NCI-H345 treated with DMSO at 0.1 percent for 48 hours (cell line): ENCODE results near the gene PITPNM1.
"Not testable (repeated sequence)": the region's sequence is repeated elsewhere in the genome, so short reads cannot be mapped to it uniquely, and the experiment has no call there.

ENCODE experiments used
- DNase-seq: peaks from one replicate; lab custom pipeline; 2025; ENCODE audit not compliant: unreplicated experiment; lab: John Stamatoyannopoulos, UW

Gene PITPNM1

DNA sequence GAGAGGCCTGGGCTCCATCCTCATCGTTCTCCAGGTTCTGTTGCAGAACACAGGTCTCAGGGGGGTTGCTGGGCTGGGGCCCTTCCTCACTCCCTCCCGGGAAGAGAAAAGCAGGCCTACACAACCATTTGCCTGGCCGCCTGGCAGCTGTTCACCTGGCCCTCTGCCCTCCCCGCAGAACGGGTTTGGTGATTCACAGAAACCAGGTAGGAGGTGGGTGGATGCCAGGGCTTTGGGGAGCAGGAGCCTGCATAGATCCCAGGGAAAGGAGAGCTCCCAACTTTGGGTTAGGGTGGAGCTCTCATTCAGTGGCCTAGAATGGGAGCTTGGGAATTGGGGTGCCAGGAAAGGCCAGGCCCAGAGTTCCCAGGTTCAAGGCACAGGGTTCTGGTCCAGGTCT, 37.1 kb downstream of the PITPNM1 start:
- no peak for DNase-seq

DNA sequence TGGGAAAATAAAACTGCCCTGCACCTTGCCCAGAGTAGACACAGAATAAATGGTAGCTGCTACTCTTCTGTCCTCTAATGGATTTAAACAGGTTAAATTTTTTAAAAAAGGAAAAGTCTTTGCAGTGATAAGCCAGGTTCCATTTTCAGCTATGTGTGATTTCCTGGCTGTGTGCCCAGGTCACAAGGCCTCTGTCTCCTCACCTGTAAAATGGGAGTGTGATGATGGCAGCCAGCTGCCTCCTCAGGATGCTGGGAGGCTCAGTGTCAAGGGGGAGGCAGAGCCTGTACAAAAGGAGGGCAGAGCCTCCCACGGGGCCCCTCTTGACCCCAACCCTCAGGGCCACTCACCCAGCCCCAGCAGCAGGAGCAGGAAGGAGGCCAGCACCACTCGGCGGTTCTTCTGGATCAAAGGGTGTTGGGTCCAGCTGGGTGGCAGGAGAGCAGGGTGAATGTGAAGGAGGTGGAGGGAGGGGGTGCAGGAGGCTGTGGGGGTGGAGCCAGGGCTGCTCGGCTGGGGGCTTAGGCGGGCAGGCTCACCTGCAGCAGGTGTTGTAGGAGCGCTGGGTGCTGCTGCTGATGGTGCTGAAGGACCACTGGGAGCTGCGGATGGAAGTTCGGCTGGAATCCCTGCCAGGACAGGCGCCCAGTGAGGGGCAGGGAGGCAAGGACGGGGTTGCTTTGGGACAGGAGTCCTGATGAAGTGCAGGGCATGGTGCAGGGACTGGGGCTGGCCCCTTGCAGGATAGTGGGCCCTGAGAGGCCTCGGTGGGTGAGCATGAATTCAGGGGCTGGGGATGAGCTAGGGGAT, 38.0 kb downstream of the PITPNM1 start:
- no peak for DNase-seq

DNA sequence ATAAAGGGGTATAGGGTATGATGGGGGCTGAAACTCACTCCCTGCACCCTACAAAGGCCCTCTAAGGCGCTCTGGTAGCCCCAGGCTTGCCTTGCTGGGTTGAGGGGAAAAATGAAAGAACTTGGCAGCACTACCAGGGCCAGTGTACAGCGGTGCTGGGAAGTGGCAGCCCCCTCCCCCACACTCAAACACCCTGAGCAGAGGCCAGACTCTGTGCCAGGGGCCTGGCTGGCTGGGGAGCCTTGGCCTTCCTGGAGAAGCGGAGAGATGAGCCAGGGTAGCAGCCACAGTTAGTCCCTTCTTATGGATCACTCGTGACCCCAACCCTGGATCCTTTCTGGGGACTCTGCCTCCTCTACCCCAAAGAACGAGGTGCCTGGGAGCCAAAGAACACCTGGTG, 38.8 kb downstream of the PITPNM1 start:
- DNase-seq: no peak

DNA sequence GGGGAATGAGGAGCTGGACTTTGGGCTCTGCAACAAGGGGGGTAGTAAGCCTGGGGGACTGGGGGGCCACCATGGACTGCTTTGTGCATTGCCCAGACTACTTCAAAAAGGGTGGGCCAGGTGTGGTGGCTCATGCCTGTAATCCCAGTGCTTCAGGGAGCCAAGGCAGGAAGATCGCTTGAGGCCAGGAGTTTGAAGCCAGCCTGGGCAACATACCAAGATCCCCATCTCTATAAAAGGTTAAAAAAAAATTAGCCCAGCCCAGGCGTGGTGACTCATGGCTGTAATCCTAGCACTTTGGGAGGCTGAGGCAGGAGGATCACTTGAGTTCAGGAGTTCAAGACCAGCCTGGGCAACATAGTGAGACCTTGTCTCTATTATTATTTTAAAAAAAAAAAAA, 39.6 kb downstream of the PITPNM1 start:
- DNase-seq: not testable (repeated sequence)

DNA sequence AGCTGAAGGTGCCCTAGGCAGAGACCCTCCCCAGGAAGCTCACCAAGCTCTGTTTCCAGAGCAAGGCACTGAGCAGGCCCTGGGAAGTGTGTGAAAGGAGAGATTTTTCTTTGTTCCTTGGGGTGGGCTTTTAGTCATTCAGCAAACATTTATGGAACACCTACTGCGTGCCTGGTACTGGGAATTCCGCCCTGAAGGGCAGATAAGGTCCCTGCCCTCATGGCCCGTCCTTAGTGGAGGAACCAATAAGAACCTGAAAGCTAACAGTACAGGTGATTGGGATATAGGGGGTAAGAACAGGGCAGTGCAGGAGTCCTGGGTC, 40.0 kb downstream of the PITPNM1 start:
- no peak for DNase-seq

DNA sequence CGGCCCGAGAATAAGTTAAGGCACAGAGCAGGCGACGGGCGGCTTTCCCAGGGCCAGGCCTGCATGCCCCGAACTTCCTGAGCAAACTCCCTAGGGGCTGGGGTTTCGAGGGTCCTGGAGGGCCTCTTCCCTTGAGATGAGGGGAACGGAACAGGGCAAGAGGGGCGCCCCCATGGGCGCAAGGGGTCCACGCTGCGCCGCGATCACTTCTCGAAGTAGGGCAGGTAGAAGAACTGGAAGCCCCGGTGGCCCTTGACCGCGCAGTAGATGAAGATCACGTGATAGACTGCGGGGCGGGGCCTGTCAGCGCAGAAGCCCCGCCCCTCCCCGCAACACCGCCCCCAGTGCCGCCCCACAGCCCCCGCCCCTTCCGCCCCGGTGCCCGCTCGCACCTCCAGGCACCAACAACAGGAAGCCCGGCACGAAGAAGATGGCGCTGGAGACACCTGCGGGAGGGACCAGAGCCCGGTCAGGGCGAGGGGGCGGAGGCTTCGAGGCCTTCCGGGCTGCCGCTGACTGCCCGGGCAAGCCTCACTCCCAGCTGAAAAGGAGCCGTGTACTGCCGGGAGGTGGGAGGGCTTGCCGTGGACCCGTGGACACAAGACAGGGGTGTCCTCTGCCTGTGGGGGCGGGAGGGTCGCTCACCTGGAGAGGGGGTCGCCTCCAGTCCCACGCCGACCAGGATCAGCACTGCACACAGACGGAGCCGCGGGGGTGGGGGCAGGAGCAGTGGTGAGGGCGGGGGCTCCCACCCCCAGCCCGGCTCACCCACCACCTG, 40.6 kb downstream of the PITPNM1 start:
- DNase-seq: peak; percentile 14

DNA sequence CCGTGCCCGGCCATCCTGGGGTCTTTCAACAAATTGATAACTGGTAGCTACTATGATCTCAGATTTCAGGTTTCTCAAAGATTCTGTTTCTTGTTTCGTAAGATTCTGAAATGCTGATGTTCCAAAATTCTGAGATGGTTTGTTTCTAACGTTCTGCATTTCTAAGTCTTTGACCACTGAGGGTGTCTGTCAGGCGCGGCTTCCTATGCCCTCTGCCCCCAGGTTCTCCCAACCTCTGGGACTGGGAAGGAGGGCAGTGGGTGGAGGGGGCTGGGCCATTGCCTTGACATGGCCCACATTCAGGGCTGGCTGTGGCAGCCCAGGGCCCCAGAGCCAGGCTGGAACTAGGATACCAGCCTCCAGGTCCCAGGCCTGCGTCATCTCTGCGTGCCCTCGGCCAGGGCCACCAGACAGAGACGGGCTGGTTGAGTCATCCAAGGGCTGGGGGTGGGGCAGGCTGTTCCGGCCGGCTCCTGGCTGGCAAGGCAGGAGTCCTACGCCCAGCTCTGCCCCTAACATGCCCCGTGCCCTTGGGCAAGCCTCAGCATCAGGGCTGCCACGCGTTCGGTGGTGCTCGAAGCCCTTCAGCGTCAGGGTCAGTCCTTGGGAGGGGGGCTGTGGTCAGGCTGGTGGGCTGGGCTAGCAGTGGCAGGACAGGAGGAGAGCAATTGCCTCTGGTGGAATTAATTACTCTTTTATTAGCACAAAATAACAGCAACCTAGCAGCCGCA, 41.3 kb downstream of the PITPNM1 start:
- DNase-seq: no peak

DNA sequence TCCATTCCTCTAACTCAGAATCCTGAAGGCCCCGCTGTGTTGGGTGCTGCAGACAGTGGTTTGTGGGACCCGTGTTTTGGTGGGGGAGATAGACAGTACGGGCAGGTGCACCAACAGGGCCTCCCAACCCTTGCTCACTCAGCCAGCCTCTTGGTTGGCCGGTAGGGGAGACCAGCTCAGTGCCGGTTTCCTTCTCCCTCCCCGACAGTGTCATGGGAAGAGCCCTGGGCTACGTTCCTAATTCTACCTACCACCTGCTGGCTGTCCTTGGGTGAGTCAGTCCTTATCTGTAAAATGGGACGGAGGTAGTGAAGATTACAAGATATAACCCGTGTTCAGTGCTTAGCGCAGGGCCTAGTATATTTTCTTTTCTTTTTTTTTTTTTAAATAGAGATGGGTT, 42.0 kb downstream of the PITPNM1 start:
- DNase-seq: no peak

DNA sequence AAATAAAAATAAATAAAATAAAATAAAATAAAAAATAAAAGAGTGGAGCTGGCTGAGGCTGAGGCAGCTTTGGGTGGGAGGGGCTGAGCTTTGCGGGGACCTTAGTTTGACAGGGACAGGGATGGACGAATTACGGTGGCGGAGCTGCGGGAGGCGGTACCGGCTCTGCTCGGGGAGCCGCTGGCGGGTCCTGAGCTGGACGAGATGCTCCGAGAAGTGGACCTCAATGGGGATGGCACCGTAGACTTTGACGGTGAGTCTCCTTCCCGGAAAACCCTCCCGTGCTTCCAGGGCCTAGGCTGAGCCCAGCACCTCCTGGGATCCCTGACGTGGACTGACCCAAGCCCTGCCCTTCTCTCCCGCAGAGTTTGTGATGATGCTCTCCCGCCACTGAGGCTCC, 46.9 kb downstream of the PITPNM1 start:
- no peak for DNase-seq

DNA sequence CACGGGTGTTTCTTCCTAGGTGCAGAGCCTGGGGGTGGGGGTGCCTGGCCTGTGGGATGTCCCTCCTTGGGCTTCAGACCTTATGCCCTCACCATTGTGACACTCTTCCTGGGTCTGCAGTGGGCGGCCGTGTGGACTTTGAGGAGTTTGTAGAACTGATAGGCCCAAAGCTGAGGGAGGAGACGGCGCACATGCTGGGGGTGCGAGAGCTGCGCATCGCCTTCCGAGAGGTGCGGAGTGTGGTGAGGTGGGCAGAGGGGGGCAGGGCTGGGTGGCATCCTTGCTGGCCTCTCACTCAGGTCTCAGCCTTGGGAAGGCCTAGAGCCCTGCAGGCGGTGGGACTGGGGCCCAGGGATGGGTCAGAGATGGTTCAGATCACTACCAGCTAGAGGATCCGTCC, 47.7 kb downstream of the PITPNM1 start:
- no peak for DNase-seq

DNA sequence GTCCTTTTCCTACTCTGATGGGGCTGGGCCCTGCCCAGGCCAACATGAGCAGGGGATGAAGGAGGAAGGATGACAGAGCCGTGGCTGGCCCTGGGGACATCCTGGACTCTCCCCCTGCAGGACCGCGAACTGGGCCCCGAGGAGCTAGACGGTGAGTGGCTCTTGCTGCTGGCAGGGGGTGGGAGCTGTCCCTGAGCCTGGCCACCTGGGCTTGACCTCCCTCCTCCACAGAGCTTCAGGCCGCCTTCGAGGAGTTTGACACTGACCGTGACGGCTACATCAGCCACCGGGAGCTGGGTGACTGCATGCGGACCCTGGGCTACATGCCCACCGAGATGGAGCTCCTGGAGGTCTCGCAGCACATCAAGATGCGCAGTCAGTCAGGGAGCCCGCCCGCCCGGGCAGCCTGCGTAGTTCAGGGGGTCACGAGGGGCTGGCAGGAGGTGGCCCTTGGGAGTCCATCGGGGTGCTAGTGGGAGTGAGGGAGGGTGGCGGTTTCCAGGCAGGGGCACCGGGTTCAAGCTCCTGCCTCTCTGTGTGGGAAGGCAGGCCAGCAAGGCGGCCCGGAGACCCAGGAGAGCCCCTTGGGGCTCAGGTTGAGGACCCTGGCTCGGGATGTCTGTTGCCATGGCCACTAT, 49.0 kb downstream of the PITPNM1 start:
- no peak for DNase-seq

DNA sequence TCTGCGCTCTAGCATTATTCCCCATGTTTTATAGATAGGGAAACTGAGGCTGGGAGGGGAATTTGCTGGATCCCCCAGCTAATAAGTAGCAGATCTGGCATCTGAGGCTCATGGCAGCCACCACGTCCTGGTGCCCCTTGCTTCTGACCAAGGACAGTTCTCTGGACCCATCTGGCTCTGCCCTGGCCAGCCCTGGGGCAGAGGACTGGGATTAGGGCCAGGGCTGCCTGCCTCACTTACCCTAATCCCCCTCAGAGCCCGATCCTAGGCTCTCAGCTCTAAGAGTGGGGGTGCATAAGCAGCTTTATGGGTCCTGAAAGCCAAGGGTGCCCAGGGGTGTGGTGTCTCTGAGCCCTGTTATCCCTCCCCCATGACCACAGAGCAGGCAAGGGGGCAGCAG, 50.1 kb downstream of the PITPNM1 start, which contains the start of gene CABP4:
CABP4 (plus strand) TSS at position 301 of the 400 bp plus-strand sequence; CDS start at position 371, 70 bp downstream.
- no peak for DNase-seq

DNA sequence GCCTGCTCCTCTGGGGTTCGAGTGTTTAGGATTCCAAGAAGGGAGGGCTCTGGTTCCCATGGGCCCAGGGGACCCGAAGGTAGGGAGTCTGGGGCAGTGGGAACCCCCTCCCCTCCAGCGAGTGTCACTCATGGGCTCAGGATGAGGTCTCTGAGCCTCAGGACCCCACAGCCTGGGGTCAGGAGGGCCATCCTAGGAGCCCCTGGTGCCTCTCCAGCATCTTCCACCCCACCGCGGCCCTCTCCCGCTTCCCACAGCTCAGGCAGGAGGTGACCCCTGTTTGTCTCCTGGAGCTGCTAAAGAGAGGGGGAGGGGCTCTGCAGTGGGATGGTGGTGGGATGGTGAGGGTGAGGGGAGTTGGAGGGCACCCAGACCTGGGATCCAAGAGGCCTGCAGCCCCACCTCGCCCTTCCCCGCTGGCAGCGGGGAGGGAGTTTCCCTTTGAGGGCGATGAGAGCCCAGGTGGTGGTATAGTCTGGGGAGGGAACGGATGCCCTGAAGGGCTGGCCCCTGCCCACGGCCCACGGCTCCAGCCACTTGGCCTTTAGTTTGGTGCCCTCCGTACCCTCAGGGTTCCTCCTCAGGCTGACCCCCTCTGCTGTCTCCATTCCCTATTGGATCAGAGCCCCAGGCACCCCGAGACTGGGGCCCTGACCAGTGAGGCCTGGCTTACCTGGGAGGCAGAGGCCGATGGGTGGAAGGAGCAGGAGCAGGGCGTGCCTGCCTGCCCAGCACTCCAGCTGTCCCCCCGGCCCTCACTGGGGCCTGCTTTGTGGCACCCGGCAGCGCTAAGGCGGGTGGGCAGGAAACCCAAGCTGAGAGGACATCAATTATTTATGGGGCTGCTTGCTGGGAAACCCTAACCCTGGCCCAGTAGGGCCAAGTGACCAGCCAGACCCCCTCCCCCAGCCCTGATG, 51.1 kb downstream of the PITPNM1 start:
- DNase-seq: no peak

DNA sequence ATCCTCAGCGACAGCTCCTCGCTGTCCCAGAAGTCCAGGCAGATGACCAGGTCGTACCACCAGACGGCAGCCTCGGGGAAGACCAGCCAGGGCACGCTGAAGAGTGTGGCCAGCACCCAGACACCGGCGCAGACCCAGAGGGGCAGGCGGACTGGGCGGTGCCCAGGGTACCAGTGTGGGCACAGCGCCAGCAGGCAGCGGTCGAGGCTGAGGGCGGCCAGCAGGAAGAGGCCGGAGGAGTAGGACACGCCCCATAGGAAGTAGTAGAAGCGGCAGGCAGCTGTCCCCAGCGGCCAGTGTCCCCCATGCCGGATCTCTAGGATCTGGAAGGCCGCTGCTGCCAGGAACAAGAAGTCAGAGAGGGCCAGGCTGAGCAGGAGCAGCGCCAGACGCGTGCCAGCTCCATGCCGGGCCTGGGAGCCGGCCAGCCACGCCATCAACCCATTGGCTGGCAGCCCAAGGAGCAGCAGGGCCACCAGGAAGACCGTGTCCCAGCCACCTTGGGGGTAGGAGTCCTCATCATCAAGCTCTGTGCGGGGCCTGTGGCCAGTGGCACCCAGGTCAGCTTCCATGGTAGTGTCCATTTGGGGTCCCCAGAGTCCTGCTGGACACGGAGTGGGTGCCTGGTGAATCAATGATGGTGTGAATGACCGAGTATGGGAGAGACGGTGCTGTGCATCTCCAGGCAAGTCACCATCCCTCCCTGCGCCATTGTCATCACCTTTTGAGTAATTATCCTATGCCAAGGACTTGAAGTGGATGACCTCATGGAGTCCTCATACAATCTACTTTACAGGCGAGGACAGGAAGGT, 52.8 kb downstream of the PITPNM1 start, which contains the start of gene GPR152:
GPR152 (minus strand) TSS at position 589 of the 812 bp plus-strand sequence; CDS start at position 584, 5 bp downstream.
- no peak for DNase-seq

DNA sequence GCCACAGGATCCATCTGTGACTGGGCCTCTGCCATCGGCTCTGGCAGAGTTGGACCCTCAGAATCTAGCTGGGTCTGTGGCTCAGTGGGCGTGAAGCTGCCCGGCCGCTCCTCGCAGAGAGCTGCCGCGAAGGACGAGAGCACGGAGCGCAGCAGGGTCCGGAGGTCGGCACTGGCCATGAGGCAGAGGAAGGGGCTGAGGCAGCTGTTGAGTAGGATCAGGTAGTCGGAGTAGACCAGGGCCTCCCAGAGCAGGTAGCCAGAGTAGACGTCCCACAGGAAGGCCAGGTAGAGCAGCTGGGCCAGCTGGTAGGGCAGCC, 53.5 kb downstream of the PITPNM1 start:
- no peak for DNase-seq

DNA sequence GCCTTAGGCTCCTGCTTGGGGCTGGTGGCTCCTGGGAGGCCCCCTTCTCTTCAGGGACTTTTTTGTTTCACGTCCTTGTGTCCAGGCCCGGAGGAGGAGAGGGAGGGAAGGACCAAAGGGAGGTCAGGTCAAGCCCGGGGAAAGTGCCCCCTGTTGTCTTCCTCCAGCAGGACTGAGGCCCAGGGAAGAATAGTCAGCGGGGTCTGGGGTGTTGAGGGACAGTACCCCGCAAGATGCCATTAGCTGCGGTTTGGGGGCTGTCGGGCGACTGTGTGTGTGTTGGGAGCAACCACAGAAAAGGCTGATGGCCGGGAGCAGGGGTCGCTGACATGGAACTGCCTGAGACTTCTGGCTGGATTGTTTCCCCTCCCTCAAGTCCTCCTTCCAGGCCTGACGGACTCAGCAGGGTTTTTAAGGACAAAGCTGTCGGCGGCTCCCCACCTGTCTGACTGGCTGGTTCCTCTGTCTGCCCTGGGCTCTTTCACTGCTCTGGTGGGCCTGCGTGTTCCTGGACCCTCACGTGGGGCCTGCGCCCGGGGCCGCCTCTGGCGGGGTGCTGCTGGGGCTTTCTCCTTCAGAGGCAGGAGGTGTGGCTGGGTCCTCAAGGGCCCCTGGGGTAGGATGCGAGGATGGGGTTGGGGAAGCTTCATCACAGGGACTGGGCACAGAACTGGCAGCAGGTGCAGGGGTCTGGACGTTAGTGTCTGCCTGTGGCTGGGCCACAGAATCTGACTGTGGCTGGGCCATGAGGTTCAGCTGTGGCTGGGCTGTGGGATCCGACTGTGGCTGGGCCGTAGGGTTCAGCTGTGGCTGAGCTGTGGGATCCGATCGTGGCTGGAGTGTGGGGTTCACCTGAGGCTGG, 54.1 kb downstream of the PITPNM1 start:
- no peak for DNase-seq

DNA sequence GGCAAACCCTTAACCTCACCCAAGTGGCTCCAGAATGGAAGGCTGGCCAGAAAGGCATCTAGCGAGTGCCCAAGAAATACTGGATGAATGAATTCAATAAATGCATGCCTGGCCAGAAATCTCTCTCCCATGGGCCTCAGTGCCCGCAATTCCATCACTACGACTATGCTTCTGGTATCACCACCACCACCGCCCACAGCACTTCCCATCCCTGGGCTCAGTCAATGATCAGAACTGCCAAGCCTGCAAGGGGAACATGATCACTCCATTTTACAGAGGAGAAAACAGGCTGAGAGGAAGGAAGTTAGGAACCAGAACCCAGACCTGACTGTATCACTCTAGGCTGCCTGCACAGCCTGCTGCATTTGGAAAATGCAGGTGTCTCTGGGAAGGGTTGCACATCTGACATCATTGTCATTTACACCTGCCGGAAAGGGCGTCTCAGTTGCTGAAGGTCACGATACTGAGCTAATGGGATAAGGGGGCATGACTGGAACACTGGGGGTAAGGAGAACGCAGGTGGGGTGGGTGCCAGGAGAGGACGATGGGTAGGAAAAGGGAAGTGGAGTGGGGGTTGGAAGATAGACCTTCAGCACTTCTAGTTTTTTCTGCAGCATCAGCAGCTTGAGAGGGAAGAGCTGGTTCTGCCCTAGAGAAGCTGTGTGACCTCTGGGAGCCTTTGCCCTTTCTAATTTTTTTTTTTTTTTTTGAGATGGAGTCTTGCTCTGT, 55.9 kb downstream of the PITPNM1 start:
- DNase-seq: no peak

DNA sequence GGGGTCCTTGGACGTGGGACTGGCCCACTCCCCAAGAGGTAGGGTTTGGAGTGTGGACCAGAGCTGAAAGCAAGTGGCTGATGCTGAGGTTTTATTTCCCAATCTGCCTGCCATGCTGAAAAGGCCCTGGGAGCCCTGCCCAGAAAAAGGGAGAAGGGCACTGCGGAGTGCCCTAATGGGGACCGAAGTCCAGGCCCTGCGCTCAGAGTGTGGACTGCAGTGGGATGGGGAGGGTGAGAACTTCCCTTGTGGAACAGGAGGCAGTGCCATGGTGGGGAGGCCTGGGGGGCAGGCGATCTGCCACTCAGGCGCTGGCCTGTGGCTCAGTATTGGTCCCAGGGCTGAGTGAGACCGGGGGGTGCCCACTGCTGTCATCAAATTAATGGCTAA, 56.9 kb downstream of the PITPNM1 start:
- DNase-seq: no peak
